Hepatocyte (in vitro differentiated cells): ENCODE measurements around the gene MRPS30. TPM values are rescaled to one million over a fixed set of nuclear protein-coding genes. Genes with fewer than 3 reads are reported as not detected.
A peak's percentile ranks its signal among the peaks of the same experiment; 100 is the strongest.

Experiments used
- DNase-seq: peaks from one replicate; pipeline ENCODE4 v3.0.0-alpha.2; 2016; ENCODE audit warnings: low spot score
- H2AFZ ChIP-seq: fragments of 200-600 bp; sonication (generic); 2 replicates; pipeline ENCODE4 v1.6.0; 2016; ENCODE audit warnings: antibody characterized with exemption, mild to moderate bottlenecking
- H3K27ac ChIP-seq: fragments of 200-600 bp; sonication (generic); 2 replicates; pipeline ENCODE4 v1.5.1; 2016; ENCODE audit warnings: mild to moderate bottlenecking
- H3K27me3 ChIP-seq: fragments of 200-600 bp; sonication (generic); 2 replicates; pipeline ENCODE4 v1.6.1; 2016
- H3K36me3 ChIP-seq: fragments of 200-600 bp; sonication (generic); replicated peaks from 2 replicates; pipeline ENCODE4 v1.5.1; 2016; ENCODE audit warnings: low read depth; ENCODE audit not compliant: insufficient read depth
- H3K4me1 ChIP-seq: fragments of 200-600 bp; sonication (generic); 2 replicates; pipeline ENCODE4 v1.5.1; 2016; ENCODE audit warnings: mild to moderate bottlenecking, moderate library complexity; ENCODE audit not compliant: insufficient read depth
- H3K4me2 ChIP-seq: fragments of 200-600 bp; sonication (generic); 2 replicates; pipeline ENCODE4 v1.6.0; 2016
- H3K4me3 ChIP-seq: fragments of 200-600 bp; sonication (generic); 2 replicates; pipeline ENCODE4 v1.5.1; 2016; ENCODE audit warnings: mild to moderate bottlenecking
- H3K79me2 ChIP-seq: fragments of 200-600 bp; sonication (generic); 2 replicates; pipeline ENCODE4 v1.6.0; 2017; ENCODE audit warnings: mild to moderate bottlenecking
- H3K9me2 ChIP-seq: fragments of 200-600 bp; sonication (generic); replicated peaks from 2 replicates; pipeline ENCODE4 v1.6.0; 2017; ENCODE audit warnings: mild to moderate bottlenecking; ENCODE audit not compliant: insufficient read depth
- H3K9me3 ChIP-seq: fragments of 200-600 bp; sonication (generic); 2 replicates; pipeline ENCODE4 v1.5.1; 2016; ENCODE audit warnings: low read depth, mild to moderate bottlenecking
- H4K20me1 ChIP-seq: fragments of 200-600 bp; sonication (generic); 2 replicates; pipeline ENCODE4 v1.6.0; 2016; ENCODE audit warnings: mild to moderate bottlenecking; ENCODE audit not compliant: insufficient read depth, poor library complexity, severe bottlenecking
- CTCF ChIP-seq: fragments of 200-600 bp; sonication (generic); IDR thresholded peaks from 2 replicates; pipeline ENCODE4 v1.5.1; 2016; ENCODE audit warnings: antibody characterized with exemption, mild to moderate bottlenecking; ENCODE audit not compliant: poor library complexity
- EZH2 ChIP-seq: fragments of 200-600 bp; sonication (generic); IDR thresholded peaks from 2 replicates; pipeline ENCODE4 v1.6.1; 2016; ENCODE audit warnings: antibody characterized with exemption, mild to moderate bottlenecking, borderline replicate concordance
- EZH2phosphoT487 ChIP-seq: fragments of 200-600 bp; sonication (generic); IDR thresholded peaks from one replicate; pipeline ENCODE4 v1.6.1; 2018; ENCODE audit warnings: antibody characterized with exemption, mild to moderate bottlenecking, low read depth, moderate library complexity; ENCODE audit not compliant: unreplicated experiment, severe bottlenecking
- WGBS: methylation state at CpG from one replicate; pipeline ENCODE4 v1.1.6; 2016; ENCODE audit warnings: low lambda C conversion rate; ENCODE audit errors: missing lambda C conversion rate; 5-methylcytosine and 5-hydroxymethylcytosine counted together
- polyA plus RNA-seq: library from polyadenylated mRNA; unstranded; fragments of >200 nt; fragmentation: Nextera tagmentation; extraction: Ambion mirVana; gene quantifications from 2 replicates; pipeline ENCODE4 v1.2.1, GENCODE V29; 2016
- total RNA-seq: library from RNA; depleted of rRNA; stranded (reverse); fragments of >200 nt; gene quantifications from 2 replicates; pipeline ENCODE4 v1.2.3, GENCODE V29; 2014

Gene MRPS30
- total RNA-seq (63.3 and 71.2 TPM in 2 replicates), polyA plus RNA-seq (26.7 and 27.5 TPM in 2 replicates)

GRCh38 chr5:44808435-44809214, at the start of gene MRPS30:
Gene MRPS30, plus strand, starts transcription at chr5:44808947. Its CDS starts 16 bp downstream, at chr5:44808963.
- peak; percentile 96 for DNase-seq
- WGBS: 2% methylated on average over 47 of the region's 47 CpGs
- H3K4me1 ChIP-seq: peaks cover 4% of the 10 kb centered on the region
- H3K79me2 ChIP-seq: peaks cover 39% of the 10 kb centered on the region
- no peak for TF ChIP-seq EZH2
- TF ChIP-seq CTCF: peak; percentile 47
- no peak for TF ChIP-seq EZH2phosphoT487
- peak within 1 kb of the TSS; percentile 87 for H3K27ac ChIP-seq
- H4K20me1 ChIP-seq: peaks cover 6% of the 10 kb centered on the region
- no peaks in the 10 kb centered on the region for H3K36me3 ChIP-seq
- H3K9me3 ChIP-seq: no peaks in the 10 kb centered on the region
- H3K27me3 ChIP-seq: no peaks in the 10 kb centered on the region
- H3K4me3 ChIP-seq: peak within 1 kb of the TSS; percentile 71
- peak within 1 kb of the TSS; percentile 83 for H3K4me2 ChIP-seq
- H2AFZ ChIP-seq: peak within 1 kb of the TSS; percentile 49
- no peaks in the 10 kb centered on the region for H3K9me2 ChIP-seq

GRCh38 chr5:44769200-44769876, 39.4 kb upstream of the MRPS30 start:
- Histone ChIP-seq H3K9me2 (no peaks in the 10 kb centered on the region), H2AFZ (no peak overlapping the region), H3K4me2 (no peak overlapping the region), H3K4me1 (no peaks in the 10 kb centered on the region), H4K20me1 (no peaks in the 10 kb centered on the region), H3K27ac (no peak overlapping the region), H3K4me3 (no peak overlapping the region), H3K36me3 (no peaks in the 10 kb centered on the region), H3K27me3 (no peaks in the 10 kb centered on the region), H3K9me3 (no peaks in the 10 kb centered on the region), H3K79me2 (no peaks in the 10 kb centered on the region)
- no peak for DNase-seq
- no peak for TF ChIP-seq EZH2
- TF ChIP-seq EZH2phosphoT487: no peak
- no peak for TF ChIP-seq CTCF
- 70% methylated on average over 2 of the region's 2 CpGs for WGBS

DNA sequence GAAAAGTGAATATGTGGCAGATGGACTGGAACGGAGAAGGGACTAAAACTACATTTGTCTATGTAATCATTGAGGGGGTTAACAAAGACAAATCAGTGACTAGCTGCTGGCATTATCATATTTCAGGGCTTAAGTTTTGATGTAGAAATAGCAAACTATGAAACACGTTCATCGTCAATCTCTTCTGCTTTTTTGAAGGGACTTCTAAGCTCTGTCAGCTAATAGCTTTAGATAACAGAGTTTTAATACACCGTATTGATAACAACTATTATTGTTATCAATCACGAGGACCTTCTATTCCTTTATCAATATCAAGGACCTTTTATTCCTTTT, 38.9 kb upstream of the MRPS30 start:
- TF ChIP-seq EZH2 (no peak), CTCF (no peak), EZH2phosphoT487 (no peak)
- WGBS: 72% methylated on average over 5 of the region's 5 CpGs
- H3K79me2 ChIP-seq: no peaks in the 10 kb centered on the region
- no peaks in the 10 kb centered on the region for H4K20me1 ChIP-seq
- H2AFZ ChIP-seq: no peak overlapping the region
- no peaks in the 10 kb centered on the region for H3K27me3 ChIP-seq
- H3K36me3 ChIP-seq: no peaks in the 10 kb centered on the region
- H3K27ac ChIP-seq: no peak overlapping the region
- no peak overlapping the region for H3K4me2 ChIP-seq
- H3K9me3 ChIP-seq: no peaks in the 10 kb centered on the region
- H3K4me3 ChIP-seq: no peak overlapping the region
- H3K4me1 ChIP-seq: no peaks in the 10 kb centered on the region
- no peaks in the 10 kb centered on the region for H3K9me2 ChIP-seq
- no peak for DNase-seq
